ENCODE data around the gene ATXN10.

The ATXN10 gene

DNA sequence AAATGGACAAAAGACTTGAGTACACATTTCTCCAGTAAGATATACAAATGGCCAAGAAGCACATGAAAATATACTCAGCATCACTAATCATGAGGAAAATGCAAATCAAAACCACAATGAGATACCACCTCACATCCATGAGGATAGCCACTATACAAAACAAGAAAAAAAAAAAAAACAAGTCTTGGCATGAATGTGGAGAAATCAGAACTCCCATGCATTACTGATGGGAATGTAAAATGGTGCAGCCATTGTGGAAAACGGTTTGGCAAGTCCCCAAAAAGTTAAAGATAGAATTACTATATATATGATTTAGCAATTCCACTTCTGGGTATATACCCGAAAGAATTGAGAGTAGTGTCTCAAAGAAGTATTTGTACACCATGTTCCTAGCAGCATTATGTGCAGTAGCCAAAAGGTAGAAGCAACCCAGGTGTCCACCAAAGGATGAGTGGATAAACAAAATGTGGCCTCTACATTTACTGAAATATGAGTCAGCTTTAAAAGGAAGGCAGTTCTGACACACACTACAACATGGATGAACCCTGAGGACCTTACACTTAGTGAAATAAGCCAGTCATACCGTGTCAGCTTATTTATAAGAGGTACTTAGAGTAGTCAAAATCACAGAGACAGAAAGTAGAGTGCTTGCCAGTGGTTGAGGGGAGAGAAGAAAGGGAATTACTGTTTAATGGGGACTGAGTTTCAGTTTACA is 159.1 kb downstream of the ATXN10 start:
- peak; percentile 2 for DNase-seq (ENCODE audit: low spot score)

DNA sequence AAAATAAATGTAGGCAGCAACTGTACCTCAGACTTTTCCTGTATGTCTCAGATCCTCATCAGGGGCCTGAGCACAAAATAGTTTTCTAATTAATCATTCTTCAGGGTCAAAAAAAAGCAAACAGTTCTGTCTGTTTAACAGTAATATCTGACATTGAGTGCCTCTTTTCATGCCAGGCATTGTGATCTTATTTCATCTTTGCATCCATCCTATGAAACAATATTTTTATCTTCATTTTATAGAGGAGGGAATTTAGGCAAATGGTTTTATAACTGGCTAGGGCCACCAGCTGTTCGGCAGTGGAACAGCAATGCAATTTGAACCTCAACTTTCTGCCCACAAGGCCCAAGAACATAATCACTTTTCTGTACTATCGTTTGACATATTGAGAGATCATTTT is 159.8 kb downstream of the ATXN10 start:
- DNase-seq (ENCODE audit: low spot score) = no peak

DNA sequence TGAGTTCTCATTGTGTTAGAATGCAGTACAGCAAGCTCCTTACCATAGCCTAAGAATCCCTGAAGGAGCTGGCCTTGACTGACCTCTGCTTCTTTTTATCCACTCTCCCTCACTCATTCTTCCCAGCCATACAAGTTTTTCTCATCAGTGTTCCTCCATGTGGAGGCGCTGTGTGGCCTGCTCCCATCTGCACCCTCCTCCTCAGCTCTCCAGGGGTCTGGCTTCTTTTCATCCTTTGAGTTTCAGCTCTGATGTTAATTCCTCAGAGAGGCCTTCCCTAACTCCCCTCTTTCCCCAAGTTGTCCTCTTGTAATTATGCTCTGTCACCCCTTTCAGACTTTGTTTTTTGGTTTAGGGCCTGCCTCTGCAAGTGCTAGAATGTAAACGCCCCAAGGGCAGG is 160.5 kb downstream of the ATXN10 start:
- DNase-seq (ENCODE audit: low spot score) = no peak

DNA sequence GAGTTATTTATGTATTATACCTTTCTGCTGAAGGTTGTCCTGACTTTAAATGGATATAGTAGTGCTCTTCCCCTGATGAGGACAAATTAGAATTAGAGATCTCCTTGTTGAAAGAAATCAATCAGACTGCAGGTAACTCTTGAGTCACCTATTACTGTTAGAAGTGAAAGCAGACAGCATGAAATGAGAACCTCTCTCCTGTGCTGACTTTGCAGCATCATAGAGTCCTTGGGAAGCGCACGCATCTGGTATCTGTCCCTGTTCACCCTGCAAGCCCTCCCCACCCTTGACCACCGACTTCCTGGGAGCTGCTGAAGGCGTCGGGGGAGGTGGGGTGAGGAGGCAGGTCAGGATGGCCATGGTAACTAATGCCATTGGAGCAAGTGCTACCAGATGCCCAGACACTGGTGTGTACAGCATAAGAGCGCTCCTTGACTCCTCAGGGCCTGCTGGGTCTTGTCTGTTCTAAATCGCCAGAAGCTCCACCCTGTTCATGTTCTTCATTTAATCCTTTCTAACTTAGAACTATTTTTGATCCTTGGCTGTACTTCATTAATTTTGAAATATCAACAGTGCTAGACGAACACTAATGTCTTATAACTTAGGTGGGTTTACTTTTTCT is 161.4 kb downstream of the ATXN10 start:
- DNase-seq (ENCODE audit: low spot score) = no peak

DNA sequence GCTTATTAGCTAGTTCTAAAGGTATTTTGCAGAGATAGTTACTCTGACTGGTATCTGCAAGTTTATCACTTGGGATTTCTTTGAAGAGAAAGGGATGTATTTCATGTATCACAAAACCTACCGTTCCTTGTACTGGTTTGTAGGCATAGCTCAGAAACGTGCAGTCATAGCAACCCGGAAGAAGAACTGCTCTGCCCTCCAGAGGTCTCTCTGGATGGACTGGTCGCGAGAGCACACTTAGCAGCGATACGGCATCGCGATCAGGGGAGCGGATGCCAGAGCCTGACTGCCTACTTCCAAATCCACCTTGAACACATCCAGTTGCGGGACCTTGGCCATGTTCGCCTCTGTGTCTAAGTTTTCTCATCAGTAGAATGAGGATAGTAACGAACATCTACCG is 162.0 kb downstream of the ATXN10 start:
- no peak for DNase-seq (ENCODE audit: low spot score)

DNA sequence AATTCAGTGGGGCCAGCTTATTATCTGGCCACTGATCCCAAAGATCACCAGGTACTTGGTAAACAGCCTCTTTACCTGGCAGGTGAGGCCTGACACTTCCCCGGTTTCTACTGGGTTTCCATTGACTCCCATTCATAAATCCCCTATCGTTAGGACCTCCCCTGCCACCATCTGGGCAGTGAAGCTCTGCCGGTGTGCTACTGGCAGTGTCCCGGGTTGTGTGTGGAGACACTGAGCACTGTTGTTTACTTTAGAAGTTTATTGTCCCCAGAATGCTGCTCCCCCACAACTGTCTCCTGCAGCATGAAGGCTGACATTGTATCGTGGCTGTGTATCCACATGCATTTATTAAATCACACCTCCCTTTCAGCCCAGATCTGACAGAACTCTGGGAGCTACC is 162.6 kb downstream of the ATXN10 start:
- no peak for DNase-seq (ENCODE audit: low spot score)

DNA sequence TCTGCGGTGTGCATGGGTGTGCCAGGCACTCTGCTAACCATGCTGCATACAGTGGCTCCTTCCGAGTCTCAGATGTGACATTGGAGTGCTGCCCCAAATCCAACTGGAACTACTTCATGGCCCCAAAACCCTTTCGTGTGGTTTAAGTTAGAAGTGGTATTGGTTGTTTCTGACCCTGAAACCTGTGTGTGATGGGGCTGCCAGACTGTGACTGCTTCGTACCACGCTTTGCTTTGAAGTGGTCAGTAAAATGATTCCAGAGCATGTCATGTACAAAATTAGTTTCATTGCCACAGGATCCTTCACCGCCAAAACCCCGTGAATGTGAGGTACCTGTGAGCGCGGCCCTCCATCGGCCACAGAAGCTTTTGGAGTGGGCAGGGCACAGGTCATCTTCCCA is 163.2 kb downstream of the ATXN10 start:
- no peak for DNase-seq (ENCODE audit: low spot score)

DNA sequence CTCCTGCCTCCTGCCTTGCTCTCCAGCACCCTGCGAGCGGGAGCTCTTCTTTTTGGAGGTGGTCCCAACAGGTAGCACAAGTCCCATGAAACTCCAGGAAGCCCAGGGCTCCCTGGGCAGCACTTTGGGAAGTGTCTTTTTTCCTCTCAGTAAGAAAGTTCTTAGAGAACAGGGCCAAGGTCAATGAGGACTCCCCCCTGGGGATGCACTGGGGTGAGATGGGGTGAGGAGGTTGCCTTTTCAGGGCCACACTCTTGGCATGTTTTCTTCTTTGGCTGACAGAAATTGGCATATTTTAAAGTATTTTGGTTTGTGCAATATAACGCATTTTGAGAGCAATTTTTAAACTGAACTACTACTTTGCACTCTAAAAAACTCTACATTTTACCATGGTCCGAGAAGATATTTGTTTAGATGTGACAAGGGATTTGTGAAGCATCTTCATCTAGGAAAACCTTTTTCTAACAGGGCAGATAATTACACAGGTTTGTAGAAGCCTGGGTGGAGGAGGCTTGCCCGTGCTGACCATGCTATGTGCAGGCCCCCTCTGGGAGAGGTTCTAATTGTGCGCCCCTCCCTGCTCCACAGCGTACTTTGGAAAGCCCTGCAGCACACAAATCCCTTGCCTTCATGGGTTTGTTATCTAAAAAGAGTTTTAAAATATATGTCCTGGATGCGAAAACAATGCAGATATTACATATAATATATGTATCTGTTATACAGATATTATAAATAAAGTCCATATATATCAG is 165.0 kb downstream of the ATXN10 start:
- DNase-seq (ENCODE audit: low spot score) = no peak

DNA sequence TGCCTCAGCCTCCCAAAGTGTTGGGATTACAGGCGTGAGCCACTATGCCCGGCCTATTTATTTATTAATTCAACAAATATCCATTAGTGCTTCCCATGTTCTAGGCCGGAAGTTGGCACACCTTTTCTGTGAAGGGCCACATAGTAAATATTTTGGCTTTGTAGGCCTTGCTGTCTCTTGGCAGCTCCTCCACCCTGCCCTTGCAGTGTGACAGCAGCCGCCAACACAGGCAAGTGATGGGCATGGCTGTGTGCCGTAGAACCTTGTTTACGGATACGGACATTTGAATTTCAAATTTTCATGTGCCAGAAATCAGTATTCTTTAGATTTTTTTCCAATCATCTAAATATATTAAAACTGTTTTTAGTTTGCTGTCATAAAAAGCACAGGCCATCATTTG is 165.9 kb downstream of the ATXN10 start:
- DNase-seq (ENCODE audit: low spot score) = no peak

DNA sequence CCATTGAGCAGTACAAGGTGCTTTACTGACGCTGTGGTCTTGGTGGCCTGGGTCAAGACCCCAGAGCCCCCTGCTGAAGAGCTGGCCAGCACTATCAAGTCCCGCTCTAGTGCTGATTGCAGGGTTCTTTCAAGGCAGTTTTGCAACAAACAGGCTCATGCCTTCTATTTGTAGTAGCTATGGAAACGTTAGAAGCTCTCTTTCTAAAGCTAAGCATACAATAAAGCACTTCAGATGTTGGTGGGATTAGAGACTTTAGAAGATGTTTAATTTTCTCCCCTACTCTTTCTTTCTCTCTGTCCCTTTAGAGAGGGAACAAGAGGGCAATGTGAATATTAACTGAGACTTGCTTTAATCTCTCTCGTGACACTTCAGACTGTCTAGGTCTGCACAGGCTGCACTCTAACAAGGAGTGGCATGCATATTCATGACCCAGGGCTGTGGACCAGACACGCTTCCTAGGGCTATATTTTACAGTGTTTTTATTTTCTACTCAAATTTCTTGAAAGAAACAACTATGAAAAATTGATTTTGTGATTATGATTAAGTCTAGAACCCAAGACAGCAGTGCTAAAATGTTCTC is 166.8 kb downstream of the ATXN10 start:
- no peak for DNase-seq (ENCODE audit: low spot score)

DNA sequence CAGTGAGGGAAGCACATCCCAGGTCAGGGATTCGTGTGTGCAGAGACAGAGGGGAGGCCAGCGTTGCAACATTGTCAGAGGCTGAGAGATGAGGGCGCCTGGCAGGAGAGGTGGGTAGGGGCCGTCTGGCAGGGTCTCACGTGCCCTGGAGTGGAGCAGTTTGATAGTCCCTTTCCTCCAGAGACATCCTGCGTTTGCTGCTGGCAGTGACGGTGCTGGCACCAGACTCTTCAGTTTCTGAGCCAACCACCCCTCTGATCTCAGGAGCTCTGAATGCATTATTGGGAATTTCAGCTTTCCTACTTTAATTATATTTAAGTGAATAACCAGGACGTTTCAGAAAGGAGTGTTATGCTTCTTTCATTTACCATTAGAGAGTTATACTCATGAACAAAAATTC is 168.8 kb downstream of the ATXN10 start:
- DNase-seq (ENCODE audit: low spot score) = no peak

DNA sequence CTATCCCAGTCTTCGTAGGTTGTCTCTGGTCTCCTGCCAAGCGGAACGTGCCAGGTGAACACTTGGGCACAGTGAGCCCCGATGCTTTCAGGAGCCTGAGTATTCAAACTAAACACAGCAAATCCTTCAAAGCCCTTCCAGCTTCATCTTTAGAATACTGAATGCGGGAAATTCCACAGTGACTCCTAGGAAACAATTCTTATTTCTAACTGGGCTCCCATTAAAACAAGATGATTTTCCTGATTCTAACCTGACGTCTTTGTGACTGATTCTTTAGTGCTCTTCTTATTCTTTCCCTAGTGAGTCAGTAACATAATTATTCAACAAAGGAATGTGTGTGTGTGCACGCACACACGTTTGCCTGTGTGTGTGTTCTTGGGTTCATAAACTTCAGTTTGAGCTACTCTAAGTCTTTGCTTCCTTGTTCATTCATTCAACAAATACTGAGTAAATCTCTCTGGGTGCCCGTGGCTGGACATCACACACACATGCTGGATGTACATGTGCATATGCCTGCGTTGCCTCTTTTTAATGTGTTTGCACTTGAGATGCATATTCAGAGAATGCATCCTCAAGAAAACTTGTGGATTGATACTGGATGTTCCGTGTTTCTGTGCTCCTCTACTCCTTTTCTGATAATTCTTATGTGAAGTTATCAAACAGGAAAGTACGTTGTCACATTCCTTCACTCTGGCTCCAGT is 170.8 kb downstream of the ATXN10 start:
- DNase-seq (ENCODE audit: low spot score) = no peak

DNA sequence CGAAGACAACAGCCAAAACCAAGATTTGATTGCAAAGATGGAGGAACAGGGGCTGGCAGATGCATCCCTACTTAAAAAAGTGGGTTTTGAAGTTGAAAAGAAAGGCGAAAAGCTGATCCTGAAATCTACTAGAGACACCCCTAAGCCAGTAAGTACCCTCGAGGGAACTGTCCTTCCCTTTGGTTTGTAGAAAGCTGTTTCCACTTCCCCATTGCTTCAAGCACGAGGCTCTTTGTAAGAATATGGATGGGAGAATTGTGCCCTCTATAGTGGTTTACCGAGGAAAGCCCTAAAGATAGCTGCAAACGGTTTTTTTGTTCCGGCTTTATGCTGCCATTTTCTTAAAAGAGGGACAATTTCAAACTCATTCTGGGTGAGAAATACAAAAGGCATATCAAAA is 171.4 kb downstream of the ATXN10 start:
- DNase-seq (ENCODE audit: low spot score) = no peak

DNA sequence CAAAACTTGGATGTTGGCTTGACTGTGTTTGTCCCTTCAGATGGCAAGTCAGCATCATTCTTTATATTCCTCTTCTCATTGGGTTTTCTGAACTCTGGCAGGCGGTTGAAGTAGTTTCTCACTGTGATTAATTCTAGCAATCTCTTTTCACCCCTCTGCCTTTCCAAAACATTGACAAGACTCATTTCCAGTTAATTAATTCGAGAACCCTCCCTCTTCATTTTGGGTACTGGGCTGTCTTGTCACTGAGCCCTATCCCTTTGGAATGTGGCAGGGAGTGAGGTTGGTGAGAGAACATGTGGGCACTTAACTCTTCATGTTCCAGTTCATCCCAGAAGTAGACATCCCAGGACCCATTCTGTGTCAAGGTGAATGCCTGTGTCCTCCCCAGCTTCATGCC is 172.4 kb downstream of the ATXN10 start:
- DNase-seq (ENCODE audit: low spot score) = no peak

DNA sequence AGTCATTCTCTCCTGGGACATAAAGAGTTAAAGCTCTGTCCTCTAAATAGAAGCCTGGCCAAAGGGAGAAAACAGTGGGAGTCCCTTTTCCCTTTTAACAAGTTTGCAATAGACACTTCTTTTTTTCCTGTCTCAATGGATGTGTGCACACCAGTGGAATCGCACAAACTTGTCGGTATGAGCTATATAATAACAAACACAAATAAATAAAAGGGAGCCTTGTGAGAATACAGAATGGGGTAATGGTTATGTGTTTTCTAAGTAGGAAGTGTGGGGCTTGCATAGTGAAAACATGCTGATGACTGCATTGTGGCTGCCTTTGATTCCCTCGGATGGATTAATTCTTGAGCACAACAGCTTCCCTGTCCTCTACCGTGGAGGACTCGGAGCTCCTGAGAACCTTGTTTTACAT is 173.4 kb downstream of the ATXN10 start:
- DNase-seq (ENCODE audit: low spot score) = no peak

DNA sequence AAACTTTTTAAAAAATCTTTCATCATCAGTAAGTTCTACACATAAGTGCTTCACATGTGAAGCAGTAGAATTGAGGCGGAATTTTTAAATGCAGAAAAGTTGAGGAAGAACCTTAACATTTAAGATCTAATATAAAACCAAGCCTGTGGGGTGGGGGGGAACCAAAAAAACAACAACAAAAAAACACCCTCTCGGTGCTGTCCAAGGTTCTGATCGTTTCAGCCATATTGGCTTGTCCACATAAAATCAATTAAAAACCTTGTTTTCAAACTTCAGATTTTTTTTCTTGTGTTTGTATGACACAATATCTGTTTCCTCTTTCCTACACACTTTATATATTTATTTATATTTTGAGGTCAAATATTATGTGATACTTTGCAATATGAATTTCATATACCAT is 175.3 kb downstream of the ATXN10 start:
- DNase-seq (ENCODE audit: low spot score) = no peak

DNA sequence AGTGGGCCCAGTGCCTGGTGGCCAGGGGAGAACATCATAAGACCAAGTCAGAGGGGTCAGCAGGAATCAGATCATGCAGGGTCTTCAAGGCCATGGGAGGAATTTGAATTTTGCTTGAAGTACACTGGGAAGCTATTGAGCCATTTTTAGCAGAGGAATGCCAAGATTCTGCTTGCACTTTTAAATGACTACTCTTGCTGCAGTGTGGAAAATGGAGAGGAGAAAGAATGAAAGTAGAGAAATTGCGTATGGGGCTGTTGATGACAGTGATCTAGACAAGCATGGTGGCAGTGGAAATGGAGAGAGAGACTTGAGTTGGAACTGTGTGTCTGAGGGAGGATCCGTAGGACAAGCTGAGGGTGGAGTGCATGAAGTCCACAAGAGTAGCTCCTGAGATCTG is 177.3 kb downstream of the ATXN10 start:
- no peak for DNase-seq (ENCODE audit: low spot score)

DNA sequence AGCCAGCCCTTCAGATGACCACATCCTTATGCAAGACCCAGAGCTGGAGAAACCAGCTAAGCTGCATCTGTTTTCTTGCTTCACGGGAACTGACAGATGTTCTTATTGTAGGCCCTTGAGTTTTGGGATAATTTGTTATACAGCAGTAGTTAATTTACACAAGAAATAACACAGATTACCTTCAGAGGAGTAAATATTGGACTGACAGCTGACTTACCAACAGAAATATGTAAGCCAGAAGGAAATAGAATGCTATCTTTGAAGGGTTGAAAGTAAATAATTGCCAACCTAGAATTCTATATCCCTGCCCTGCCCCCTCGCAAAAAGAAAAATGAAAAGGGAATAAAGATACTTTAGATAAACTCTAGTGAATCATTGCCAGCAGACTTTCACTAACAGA is 181.2 kb downstream of the ATXN10 start:
- no peak for DNase-seq (ENCODE audit: low spot score)

DNA sequence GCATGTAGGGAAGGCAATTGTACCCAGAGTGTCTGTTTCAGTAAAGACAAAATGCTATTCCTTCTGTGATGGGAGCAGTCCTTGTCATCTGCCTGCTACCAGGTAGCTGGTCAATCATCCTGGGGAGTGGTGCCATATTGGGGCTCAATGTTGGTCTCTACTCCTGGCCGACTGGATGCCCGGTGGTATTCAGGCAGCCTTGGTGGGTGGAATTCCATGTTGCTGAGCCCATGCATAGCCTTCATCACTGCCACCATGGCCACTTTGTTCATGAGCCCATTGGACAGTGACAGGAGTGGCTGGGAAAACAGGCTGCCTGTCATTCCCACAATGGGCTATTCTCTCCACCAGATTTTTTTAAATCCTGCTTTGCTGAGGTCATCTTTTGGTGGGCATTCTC is 184.3 kb downstream of the ATXN10 start:
- no peak for DNase-seq (ENCODE audit: low spot score)

DNA sequence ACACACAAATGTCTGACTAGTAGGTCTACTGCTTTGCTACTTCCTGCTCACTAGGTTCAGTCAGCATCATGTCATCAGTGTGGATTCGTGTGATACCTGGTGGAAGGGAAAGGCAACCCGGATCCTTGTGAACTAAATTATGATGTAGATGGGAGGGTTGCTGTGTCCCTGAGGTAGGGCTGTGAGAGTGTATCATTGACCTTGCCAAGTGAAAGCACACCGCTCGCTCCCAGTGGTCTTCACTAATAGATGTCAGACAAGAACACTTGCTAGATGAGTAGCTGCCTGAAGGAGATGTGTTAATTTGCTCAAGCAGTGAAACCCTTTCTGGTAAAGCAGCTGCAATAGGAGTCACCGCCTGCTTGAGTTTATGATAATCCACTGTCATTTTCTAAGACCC is 185.9 kb downstream of the ATXN10 start:
- DNase-seq (ENCODE audit: low spot score) = no peak

DNA sequence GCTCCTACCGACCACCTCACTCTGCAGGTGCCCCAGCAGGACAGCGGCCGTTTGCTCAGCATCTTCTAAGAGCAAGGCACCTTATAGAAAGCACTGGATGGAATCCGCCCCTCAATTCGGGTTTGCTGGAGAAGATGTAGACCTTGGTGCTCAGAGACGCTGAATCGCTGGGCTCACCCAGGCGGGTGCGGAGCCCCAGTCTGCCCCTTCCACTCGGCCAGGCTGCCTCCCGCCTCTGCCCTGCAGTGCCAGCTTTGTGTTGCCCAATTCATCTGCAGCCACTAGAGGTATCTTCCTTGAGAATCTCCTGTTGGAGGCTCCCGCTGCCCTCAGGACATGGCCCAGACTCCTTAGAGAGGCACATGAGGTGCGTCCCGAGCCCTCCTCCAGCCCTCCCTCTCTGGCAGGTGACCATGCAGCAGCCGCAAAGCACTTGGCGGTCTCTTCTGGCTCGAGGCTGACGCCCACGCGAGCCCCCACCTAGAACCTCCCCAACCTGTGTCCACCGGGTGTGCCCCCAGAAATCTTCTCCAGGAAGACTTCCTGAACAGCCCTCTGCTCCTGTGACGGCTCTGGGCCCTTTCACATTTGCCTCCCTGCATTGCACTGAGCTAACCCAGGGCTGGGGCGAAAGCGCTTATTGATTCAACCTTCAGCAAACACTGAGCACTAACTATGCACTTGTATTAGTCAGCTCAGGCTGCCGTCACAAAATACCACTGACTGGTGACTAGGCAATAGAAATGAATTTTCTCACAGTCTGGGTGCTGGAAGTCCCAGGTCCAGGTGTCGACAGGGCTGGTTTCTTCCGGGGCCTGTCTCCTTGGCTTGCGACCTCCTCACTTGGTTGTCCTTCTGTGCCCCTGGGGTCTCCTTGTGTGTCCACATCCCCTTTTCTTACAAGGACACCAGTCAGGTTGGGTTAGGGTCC is 187.9 kb downstream of the ATXN10 start:
- no peak for DNase-seq (ENCODE audit: low spot score)
